Measurements from ENCODE around the gene HMGXB3.

The HMGXB3 gene

GRCh38 chr5:150092159-150092787 is 91.7 kb downstream of the HMGXB3 start:
- DNase-seq (ENCODE audit: low spot score), result no peak

- DNase-seq (ENCODE audit: low spot score), result no peak
Observed at GRCh38 chr5:150097152-150097551, 96.6 kb downstream of the HMGXB3 start.

GRCh38 chr5:150101023-150101422 is 100.5 kb downstream of the HMGXB3 start:
- no peak for DNase-seq (ENCODE audit: low spot score)
